Stimulated activated CD4-positive, alpha-beta T cell treated with anti-CD3 and anti-CD28 coated beads, TNF-alpha, amount 100 ng/mL, for 24 hours (primary cell): Measurements from ENCODE around the gene TMEM131.

Experiments
- DNase-seq, 3 experiments: peaks; one replicate each; pipeline ENCODE4 v3.0.0-alpha.2; 2020; ENCODE audit warnings: low read depth in 3 of 3

Gene TMEM131

GRCh38 chr2:97738179-97739019 is 257.3 kb downstream of the TMEM131 start:
- no peak for DNase-seq

DNA sequence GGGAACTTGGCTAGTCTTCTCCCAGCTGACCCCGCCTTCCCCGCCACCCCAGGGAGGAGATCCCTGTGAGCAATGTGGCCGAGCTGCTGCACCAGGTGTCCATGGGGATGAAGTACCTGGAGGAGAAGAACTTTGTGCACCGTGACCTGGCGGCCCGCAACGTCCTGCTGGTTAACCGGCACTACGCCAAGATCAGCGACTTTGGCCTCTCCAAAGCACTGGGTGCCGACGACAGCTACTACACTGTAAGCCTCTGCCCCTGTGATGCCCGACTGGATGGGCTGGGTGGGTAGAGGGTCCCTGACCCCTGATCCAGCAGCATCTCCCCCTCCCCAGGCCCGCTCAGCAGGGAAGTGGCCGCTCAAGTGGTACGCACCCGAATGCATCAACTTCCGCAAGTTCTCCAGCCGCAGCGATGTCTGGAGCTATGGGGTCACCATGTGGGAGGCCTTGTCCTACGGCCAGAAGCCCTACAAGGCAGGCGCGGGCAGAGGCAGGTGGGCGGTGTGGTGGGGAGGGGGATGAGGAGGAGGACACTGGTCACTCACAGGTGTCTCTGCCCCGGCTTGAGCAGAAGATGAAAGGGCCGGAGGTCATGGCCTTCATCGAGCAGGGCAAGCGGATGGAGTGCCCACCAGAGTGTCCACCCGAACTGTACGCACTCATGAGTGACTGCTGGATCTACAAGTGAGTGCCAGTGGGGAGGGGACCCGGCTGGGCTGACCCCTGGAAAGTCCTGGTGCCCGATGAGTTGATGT is 258.1 kb downstream of the TMEM131 start:
- no peak for DNase-seq

- DNase-seq: no peak
These were observed 259.0 kb downstream of the TMEM131 start for GRCh38 chr2:97736608-97737330.

GRCh38 chr2:97736185-97736584 is 259.6 kb downstream of the TMEM131 start:
- DNase-seq: no peak

- DNase-seq: no peak
These were observed 260.6 kb downstream of the TMEM131 start for GRCh38 chr2:97735161-97735561.

GRCh38 chr2:97734061-97735051 is 261.4 kb downstream of the TMEM131 start:
- DNase-seq: no peak

GRCh38 chr2:97733341-97734035 is 262.3 kb downstream of the TMEM131 start:
- DNase-seq: no peak

DNA sequence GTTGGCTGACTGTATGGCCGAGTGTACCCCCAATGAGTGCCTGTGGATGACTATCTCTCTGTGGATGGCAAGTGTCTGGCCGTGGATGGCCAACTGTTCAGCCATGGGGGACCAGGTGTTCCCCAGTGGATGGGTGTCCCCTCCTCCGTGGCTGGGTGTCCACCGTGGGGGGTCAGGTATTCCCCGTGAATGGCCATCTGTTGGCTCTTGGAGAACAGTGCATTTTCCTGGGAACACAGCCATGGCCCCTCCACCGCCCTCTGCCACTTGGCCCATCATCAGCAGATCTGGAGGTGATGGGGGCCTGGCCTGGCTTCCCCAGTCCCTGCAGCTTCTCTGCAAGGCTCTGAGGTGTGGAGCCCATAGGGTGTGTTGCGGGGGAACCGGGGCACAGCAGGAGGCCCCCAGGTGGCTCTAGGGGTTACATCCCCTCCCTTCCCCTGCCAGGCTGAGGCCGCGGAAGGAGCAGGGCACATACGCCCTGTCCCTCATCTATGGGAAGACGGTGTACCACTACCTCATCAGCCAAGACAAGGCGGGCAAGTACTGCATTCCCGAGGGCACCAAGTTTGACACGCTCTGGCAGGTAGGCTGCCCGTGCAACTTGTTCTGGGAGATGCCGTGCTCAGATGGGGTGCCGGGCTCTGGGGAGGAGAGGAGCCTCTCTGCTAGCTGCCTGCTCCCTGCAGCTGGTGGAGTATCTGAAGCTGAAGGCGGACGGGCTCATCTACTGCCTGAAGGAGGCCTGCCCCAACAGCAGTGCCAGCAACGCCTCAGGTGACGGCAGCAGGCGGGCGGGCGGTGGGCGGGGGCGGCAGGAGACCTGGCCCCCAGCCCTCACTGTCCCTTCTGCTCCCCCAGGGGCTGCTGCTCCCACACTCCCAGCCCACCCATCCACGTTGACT is 263.1 kb downstream of the TMEM131 start:
- DNase-seq: no peak

GRCh38 chr2:97731274-97732020 is 264.3 kb downstream of the TMEM131 start:
- DNase-seq: no peak

DNA sequence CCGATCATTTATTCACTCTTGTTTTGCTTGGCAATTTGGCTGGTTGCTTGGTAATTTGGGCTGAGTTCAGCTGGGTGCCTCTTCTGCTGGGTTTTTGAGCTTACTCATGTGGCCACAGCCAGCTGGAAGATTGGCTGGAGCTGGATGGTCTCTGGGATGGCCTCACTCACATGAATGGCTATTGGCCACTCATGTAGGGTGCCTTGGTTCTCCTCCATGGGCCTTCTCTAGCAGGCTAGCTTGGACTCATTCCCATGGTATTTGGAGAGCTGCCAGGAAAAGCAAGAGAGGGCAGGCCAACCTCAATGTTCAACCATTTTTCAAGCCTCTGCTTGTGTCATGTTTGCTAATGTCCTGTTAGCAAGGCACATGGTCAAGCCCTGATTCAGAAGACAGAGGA is 265.5 kb downstream of the TMEM131 start:
- DNase-seq: no peak

GRCh38 chr2:97728091-97728731 is 267.5 kb downstream of the TMEM131 start:
- DNase-seq: no peak

DNA sequence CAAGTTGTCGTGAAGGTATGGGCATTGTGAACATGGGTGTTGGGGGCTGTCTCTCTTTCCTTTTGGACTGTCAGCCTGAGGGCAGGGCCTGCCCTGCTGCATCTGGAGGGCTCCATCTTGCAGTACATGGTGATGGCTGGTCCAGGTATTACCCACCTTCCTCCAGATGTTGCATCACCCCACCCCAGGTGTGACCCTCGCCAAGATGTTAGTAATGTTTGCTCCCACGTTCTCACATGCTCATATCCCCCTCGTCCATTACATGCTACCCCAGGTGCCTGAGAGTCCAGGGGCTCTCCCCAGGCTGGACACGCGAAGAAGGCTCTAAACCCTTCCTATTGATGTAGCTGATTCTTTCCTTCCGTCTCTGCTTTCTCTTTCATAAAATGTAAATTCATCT is 268.5 kb downstream of the TMEM131 start:
- DNase-seq: no peak

DNA sequence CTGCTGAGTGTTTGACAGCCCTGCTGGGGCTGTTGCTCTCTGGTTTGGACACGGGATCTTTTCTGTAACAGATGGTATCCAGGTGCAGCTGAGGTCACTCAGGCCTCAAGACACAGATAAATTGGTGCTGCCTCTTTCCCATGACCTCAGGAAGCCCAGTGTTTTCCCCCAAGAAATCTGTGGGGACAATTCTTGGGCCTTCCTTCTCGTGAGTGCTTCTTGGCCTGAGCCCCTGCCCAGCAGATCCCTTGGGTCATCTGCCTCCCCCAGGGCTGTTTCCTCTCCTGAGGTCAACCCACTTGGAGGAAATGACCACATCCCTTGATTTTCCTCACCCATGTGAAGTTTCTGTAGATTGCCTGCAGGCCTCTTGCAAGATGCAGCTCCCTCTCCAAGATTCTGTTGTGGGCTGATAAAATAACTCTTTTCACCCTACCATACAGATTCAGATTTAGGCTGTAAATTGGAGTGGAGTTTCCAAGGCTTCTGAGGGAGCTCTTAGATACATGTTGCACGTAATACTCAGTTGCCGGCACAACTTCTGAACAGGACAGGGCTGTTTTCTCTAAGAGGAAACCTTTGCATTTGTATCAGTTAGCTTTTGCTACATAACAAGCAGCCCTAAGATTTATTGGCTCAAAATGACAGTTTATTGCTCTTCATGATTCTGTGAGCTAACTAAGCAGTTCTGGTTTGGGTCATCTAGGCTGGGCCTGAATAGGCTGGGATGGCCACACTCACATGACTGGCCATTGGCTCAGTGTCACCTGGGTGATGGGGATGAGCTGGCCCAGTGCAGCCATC is 269.3 kb downstream of the TMEM131 start:
- no peak for DNase-seq

- no peak for DNase-seq
These were observed 270.6 kb downstream of the TMEM131 start for GRCh38 chr2:97724946-97725688.

DNA sequence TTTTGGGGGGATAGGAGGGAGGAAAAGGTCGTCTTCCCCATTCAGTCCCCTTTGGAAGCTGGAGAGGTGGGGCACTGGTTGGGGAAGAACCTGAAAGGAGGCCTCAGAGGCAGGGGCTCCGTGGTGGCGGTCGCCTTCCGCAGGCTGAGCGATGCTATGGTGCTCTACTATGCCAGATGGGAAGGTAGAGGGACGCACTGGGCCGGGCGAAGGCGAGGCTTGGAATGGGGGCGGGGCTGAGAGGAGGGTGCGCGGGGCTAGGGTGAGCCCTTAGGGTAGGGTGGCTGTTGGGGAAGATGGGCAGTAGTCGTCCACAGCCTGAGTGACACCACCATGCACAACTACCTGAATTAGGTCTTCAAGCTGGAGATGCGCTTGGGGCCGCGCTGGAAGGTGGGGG is 271.2 kb downstream of the TMEM131 start:
- DNase-seq: no peak

DNA sequence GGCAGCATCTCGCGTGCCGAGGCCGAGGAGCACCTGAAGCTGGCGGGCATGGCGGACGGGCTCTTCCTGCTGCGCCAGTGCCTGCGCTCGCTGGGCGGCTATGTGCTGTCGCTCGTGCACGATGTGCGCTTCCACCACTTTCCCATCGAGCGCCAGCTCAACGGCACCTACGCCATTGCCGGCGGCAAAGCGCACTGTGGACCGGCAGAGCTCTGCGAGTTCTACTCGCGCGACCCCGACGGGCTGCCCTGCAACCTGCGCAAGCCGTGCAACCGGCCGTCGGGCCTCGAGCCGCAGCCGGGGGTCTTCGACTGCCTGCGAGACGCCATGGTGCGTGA is 271.7 kb downstream of the TMEM131 start:
- DNase-seq: no peak
